ENCODE results near the gene CDH13. TPM values are rescaled to one million over a fixed set of nuclear protein-coding genes. Genes with fewer than 3 reads are reported as not detected.

The CDH13 gene
- total and polyA plus RNA-seq, 2 experiments from 2014 or later = 1.6 to 4.4 TPM

- H3K27ac ChIP-seq (ENCODE audit: low read depth) = no peak overlapping the region
- DNase-seq (ENCODE audit: low spot score) (no peak), ATAC-seq (no peak)
- H3K36me3 ChIP-seq (ENCODE audit: insufficient read depth) = no peaks in the 10 kb centered on the region
- H3K4me3 ChIP-seq = no peak overlapping the region
- no peaks in the 10 kb centered on the region for H3K27me3 ChIP-seq (ENCODE audit: insufficient read depth)
- no peaks in the 10 kb centered on the region for H3K4me1 ChIP-seq (ENCODE audit: insufficient read depth)
- Mint-ChIP-seq H3K27me3 (ENCODE audit: insufficient read depth, low read depth, poor library complexity) (no peaks in the 10 kb centered on the region), H3K27ac (no peak overlapping the region), H3K4me3 (no peak overlapping the region), H3K9me3 (no peaks in the 10 kb centered on the region), H3K36me3 (ENCODE audit: low read depth) (no peaks in the 10 kb centered on the region), H3K4me1 (0 out of 3 replicates have a peak, but pooled peaks cover 2% of the 10 kb centered on the region)
- no peaks in the 10 kb centered on the region for H3K79me2 ChIP-seq (replicated peaks; ENCODE audit: insufficient read depth)
- H2AFZ ChIP-seq = no peak overlapping the region
- H3K9me2 ChIP-seq (ENCODE audit: insufficient read depth) = 0 out of 2 replicates have a peak, but pooled peaks cover 12% of the 10 kb centered on the region
- H4K20me1 ChIP-seq (replicated peaks; ENCODE audit: insufficient read depth) = no peaks in the 10 kb centered on the region
- no peak overlapping the region for H3K4me2 ChIP-seq
- TF ChIP-seq EZH2phosphoT487 (IDR thresholded peaks at IDR 0.05; ENCODE audit: unreplicated experiment) (no peak), ZNF114 (CRISPR knock-in tag; IDR thresholded peaks at IDR 0.05) (no peak), NANOG (IDR thresholded peaks at IDR 0.05; ENCODE audit: borderline replicate concordance) (no peak), ETS1 (IDR thresholded peaks at IDR 0.05) (no peak), ZNF331 (CRISPR knock-in tag; IDR thresholded peaks at IDR 0.05; ENCODE audit: low read depth) (no peak), CREB1 (CRISPR knock-in tag; IDR thresholded peaks at IDR 0.05; ENCODE audit: low read depth) (no peak)
- no peaks in the 10 kb centered on the region for H3F3A ChIP-seq (replicated peaks; ENCODE audit: low read depth)
Measured at GRCh38 chr16:82953517-82953916, 326.7 kb downstream of the CDH13 start.

GRCh38 chr16:82954224-82954929 lies 327.6 kb downstream of the CDH13 start:
- Mint-ChIP-seq H3K9me3 (no peaks in the 10 kb centered on the region), H3K4me3 (no peak overlapping the region), H3K36me3 (ENCODE audit: low read depth) (no peaks in the 10 kb centered on the region), H3K27ac (no peak overlapping the region), H3K27me3 (ENCODE audit: insufficient read depth, low read depth, poor library complexity) (no peaks in the 10 kb centered on the region), H3K4me1 (0 out of 3 replicates have a peak, but pooled peaks cover 2% of the 10 kb centered on the region)
- H3K4me2 ChIP-seq = no peak overlapping the region
- H3K79me2 ChIP-seq (replicated peaks; ENCODE audit: insufficient read depth) = no peaks in the 10 kb centered on the region
- H3K4me1 ChIP-seq (ENCODE audit: insufficient read depth) = no peaks in the 10 kb centered on the region
- H3K36me3 ChIP-seq (ENCODE audit: insufficient read depth) = no peaks in the 10 kb centered on the region
- no peaks in the 10 kb centered on the region for H3K27me3 ChIP-seq (ENCODE audit: insufficient read depth)
- DNase-seq (ENCODE audit: low spot score) = no peak
- H3K4me3 ChIP-seq = no peak overlapping the region
- H3F3A ChIP-seq (replicated peaks; ENCODE audit: low read depth) = no peaks in the 10 kb centered on the region
- 0 out of 2 replicates have a peak, but pooled peaks cover 12% of the 10 kb centered on the region for H3K9me2 ChIP-seq (ENCODE audit: insufficient read depth)
- H3K27ac ChIP-seq (ENCODE audit: low read depth) = no peak overlapping the region
- no peaks in the 10 kb centered on the region for H4K20me1 ChIP-seq (replicated peaks; ENCODE audit: insufficient read depth)
- H2AFZ ChIP-seq = no peak overlapping the region
- ATAC-seq = no peak
- TF ChIP-seq CTCF (conservative IDR thresholded peaks at IDR 0.05; ENCODE audit: low read depth in 2 of 2) (no peak), EZH2 (IDR thresholded peaks at IDR 0.05; ENCODE audit: low read depth, unreplicated experiment) (no peak), POLR2AphosphoS5 (IDR thresholded peaks at IDR 0.05; ENCODE audit: low read depth) (no peak), ZNF114 (CRISPR knock-in tag; IDR thresholded peaks at IDR 0.05) (no peak), REST (IDR thresholded peaks at IDR 0.05; ENCODE audit: unreplicated experiment) (no peak), NANOG (IDR thresholded peaks at IDR 0.05; ENCODE audit: borderline replicate concordance) (no peak), EZH2phosphoT487 (IDR thresholded peaks at IDR 0.05; ENCODE audit: unreplicated experiment) (no peak), STAT1 (IDR thresholded peaks at IDR 0.05; ENCODE audit: unreplicated experiment) (no peak), CREB1 (CRISPR knock-in tag; IDR thresholded peaks at IDR 0.05; ENCODE audit: low read depth) (no peak), ZNF331 (CRISPR knock-in tag; IDR thresholded peaks at IDR 0.05; ENCODE audit: low read depth) (no peak)

All from GM23338 (cell line).